ENCODE results near the gene FHOD3.

FHOD3 gene

GRCh38 chr18:36386150-36386920 is 88.8 kb downstream of the FHOD3 start:
- DNase-seq (ENCODE audit: low spot score) = no peak

- no peak for DNase-seq (ENCODE audit: low spot score)
Measured at GRCh38 chr18:36387310-36387709, 89.8 kb downstream of the FHOD3 start.

GRCh38 chr18:36388310-36388709 is 90.8 kb downstream of the FHOD3 start:
- DNase-seq (ENCODE audit: low spot score) = no peak

GRCh38 chr18:36389027-36389426 is 91.5 kb downstream of the FHOD3 start:
- no peak for DNase-seq (ENCODE audit: low spot score)

- DNase-seq (ENCODE audit: low spot score) = no peak
Measured at GRCh38 chr18:36389811-36390581, 92.5 kb downstream of the FHOD3 start.

GRCh38 chr18:36391426-36392145 is 94.1 kb downstream of the FHOD3 start:
- no peak for DNase-seq (ENCODE audit: low spot score)

GRCh38 chr18:36392164-36392978 is 94.9 kb downstream of the FHOD3 start:
- no peak for DNase-seq (ENCODE audit: low spot score)

GRCh38 chr18:36392979-36393287 is 95.4 kb downstream of the FHOD3 start:
- no peak for DNase-seq (ENCODE audit: low spot score)

GRCh38 chr18:36394486-36394885 is 97.0 kb downstream of the FHOD3 start:
- no peak for DNase-seq (ENCODE audit: low spot score)

GRCh38 chr18:36396190-36396589 is 98.7 kb downstream of the FHOD3 start:
- DNase-seq (ENCODE audit: low spot score) = no peak

GRCh38 chr18:36397033-36397432 is 99.5 kb downstream of the FHOD3 start:
- DNase-seq (ENCODE audit: low spot score) = no peak

GRCh38 chr18:36398419-36398818 is 100.9 kb downstream of the FHOD3 start:
- DNase-seq (ENCODE audit: low spot score) = no peak

- DNase-seq (ENCODE audit: low spot score) = no peak
Measured at GRCh38 chr18:36399055-36399454, 101.5 kb downstream of the FHOD3 start.

- no peak for DNase-seq (ENCODE audit: low spot score)
Measured at GRCh38 chr18:36401462-36401861, 103.9 kb downstream of the FHOD3 start.

- peak; percentile 25 for DNase-seq (ENCODE audit: low spot score)
Measured at GRCh38 chr18:36402765-36403396, 105.4 kb downstream of the FHOD3 start.

GRCh38 chr18:36403896-36404820 is 106.6 kb downstream of the FHOD3 start:
- DNase-seq (ENCODE audit: low spot score) = no peak

GRCh38 chr18:36405611-36406010 is 108.1 kb downstream of the FHOD3 start:
- DNase-seq (ENCODE audit: low spot score) = no peak

- no peak for DNase-seq (ENCODE audit: low spot score)
Measured at GRCh38 chr18:36406805-36407204, 109.3 kb downstream of the FHOD3 start.

GRCh38 chr18:36408606-36409005 is 111.1 kb downstream of the FHOD3 start:
- no peak for DNase-seq (ENCODE audit: low spot score)

- DNase-seq (ENCODE audit: low spot score) = no peak
Measured at GRCh38 chr18:36409779-36410178, 112.3 kb downstream of the FHOD3 start.
